Smooth muscle cell of the coronary artery (primary cell): Measurements from ENCODE around the gene ODF4. TPM values are rescaled to one million over a fixed set of nuclear protein-coding genes. Genes with fewer than 3 reads are reported as not detected.

Source experiments
- total RNA-seq: library from RNA; depleted of rRNA; stranded (reverse); fragments of >200 nt; gene quantifications from 2 replicates; pipeline ENCODE4 v1.2.3, GENCODE V29; 2014; ENCODE audit warnings: low replicate concordance

Gene ODF4
- not detected in 2 replicates for total RNA-seq

GRCh38 chr17:8339540-8339939 is at the start of gene ODF4:
Gene ODF4 (plus strand): TSS chr17:8339840. CDS start chr17:8340052, 212 bp downstream.

GRCh38 chr17:8376271-8377067 is 36.8 kb downstream of the ODF4 start, which contains the start of gene KRABD2:
Gene KRABD2 (minus strand): TSS chr17:8376704.

GRCh38 chr17:8383143-8383822 is 43.6 kb downstream of the ODF4 start, which contains the start of gene RPL26:
Gene RPL26 (minus strand): TSS chr17:8383193. CDS start chr17:8382310, 883 bp downstream.

Other genes starting within 250 kb of the ODF4 start
- not detected in 2 replicates for gene ALOXE3, start 221.3 kb upstream of the ODF4 start, total RNA-seq
- not detected in 2 replicates for gene HES7, start 215.7 kb upstream of the ODF4 start, total RNA-seq
- 2.5 and 4.8 TPM in 2 replicates for gene PER1, start 187.4 kb upstream of the ODF4 start, total RNA-seq
- gene VAMP2, start 176.9 kb upstream of the ODF4 start, total RNA-seq: 1.9 and 4.6 TPM in 2 replicates
- 19.0 and 38.0 TPM in 2 replicates for gene TMEM107, start 163.5 kb upstream of the ODF4 start, total RNA-seq
- 4.2 and 6.9 TPM in 2 replicates for gene BORCS6, start 149.7 kb upstream of the ODF4 start, total RNA-seq
- gene AURKB, start 129.3 kb upstream of the ODF4 start, total RNA-seq: 2.2 and 8.6 TPM in 2 replicates
- 2.0 and 2.3 TPM in 2 replicates for gene CTC1, start 91.8 kb upstream of the ODF4 start, total RNA-seq
- gene PFAS, start 90.6 kb upstream of the ODF4 start, total RNA-seq: 6.9 and 14.6 TPM in 2 replicates
- gene RANGRF, start 51.2 kb upstream of the ODF4 start, total RNA-seq: 4.1 and 11.0 TPM in 2 replicates
- gene SLC25A35, start 44.4 kb upstream of the ODF4 start, total RNA-seq: under 0.01 and 0.75 TPM in 2 replicates
- gene ARHGEF15, start 29.6 kb upstream of the ODF4 start, total RNA-seq: under 0.01 and 0.70 TPM in 2 replicates
- gene RPL26, start 43.4 kb downstream of the ODF4 start, total RNA-seq: 3,762 and 6,095 TPM in 2 replicates
- gene RNF222, start 58.0 kb downstream of the ODF4 start, total RNA-seq: not detected in 2 replicates
- gene NDEL1, start 96.0 kb downstream of the ODF4 start, total RNA-seq: 34.8 and 49.5 TPM in 2 replicates